Ovary (tissue), 9 donors: ENCODE data around the gene NME7. TPM values are rescaled to one million over a fixed set of nuclear protein-coding genes. Genes with fewer than 3 reads are reported as not detected.

Experiments
- DNase-seq, 5 donors: peaks; one replicate each; pipeline ENCODE4 v3.0.0-alpha.2; 2019 to 2020
- H3K27ac ChIP-seq, 2 donors: fragments of 200-600 bp; one replicate each; pipeline versions ENCODE4 v1.5.1 to v1.8.0; 2019 to 2022
- H3K27me3 ChIP-seq: fragments of 200-600 bp; one replicate; pipeline ENCODE4 v1.8.0; 2022
- H3K36me3 ChIP-seq: fragments of 200-600 bp; sonication (generic); one replicate; pipeline ENCODE4 v1.5.1; 2019
- H3K4me1 ChIP-seq: one replicate; pipeline ENCODE4 v1.8.1; 2013; ENCODE audit warnings: mild to moderate bottlenecking, moderate library complexity; ENCODE audit not compliant: insufficient read depth
- H3K4me3 ChIP-seq: fragments of 200-600 bp; sonication (generic); one replicate; pipeline ENCODE4 v1.5.1; 2017
- H3K9me3 ChIP-seq, 2 donors: fragments of 200-600 bp in 1 of 2; sonication (generic) in 1 of 2; one replicate each; pipeline versions ENCODE4 v1.5.1 to v1.8.1; 2013 to 2019; ENCODE audit warnings: mild to moderate bottlenecking in 1 of 2, moderate library complexity in 1 of 2
- CTCF ChIP-seq, 3 donors: fragments of 450-650 bp in 2 of 3; fragments of 200-600 bp in 1 of 3; IDR thresholded peaks; one replicate each; pipeline versions ENCODE4 v1.5.1 to v1.8.0; 2016 to 2022; ENCODE audit warnings: antibody characterized with exemption in 3 of 3, mild to moderate bottlenecking in 1 of 3
- EP300 ChIP-seq: sonication (generic); formaldehyde crosslinking; IDR thresholded peaks from one replicate; pipeline ENCODE4 v1.6.1; 2017; ENCODE audit warnings: antibody characterized with exemption
- POLR2A ChIP-seq: fragments of 450-650 bp; IDR thresholded peaks from one replicate; pipeline ENCODE4 v1.6.1; 2017; ENCODE audit warnings: antibody characterized with exemption, mild to moderate bottlenecking, moderate library complexity
- WGBS, 3 donors: extraction: QIAGEN DNeasy Blood & Tissue Kit in 1 of 3; methylation state at CpG; one replicate each; pipeline versions ENCODE4 v1.1.5 to v1.1.7; 2013 to 2017; 5-methylcytosine and 5-hydroxymethylcytosine counted together
- intact Hi-C, 4 donors: fragments of 100-400 bp; cut with DNase I; formaldehyde crosslinking; loops; one replicate each; pipeline versions ENCODE4 v1.11.0 to v1.15.1; 2022 to 2023
- polyA plus RNA-seq, 2 donors: library from polyadenylated mRNA; stranded (reverse); fragments of 200-250 nt in 1 of 2; fragments of 350-450 nt in 1 of 2; fragmentation: Illumina TruSeq in 1 of 2; extraction: RNeasy Lipid Tissue Mini Kit (QIAGEN cat#74804) in 1 of 2; gene quantifications; one replicate each; pipeline ENCODE4 v1.2.3, GENCODE V29; 2013 to 2014
- total RNA-seq, 7 donors: library from RNA; depleted of rRNA in 2 of 7; stranded (reverse); fragments of >200 nt in 2 of 7; fragmentation: NEBNext Ultra II Directional in 3 of 7; extraction: Animal tissue kit (Norgen Biotek cat#: 25700) in 3 of 7; gene quantifications; one replicate each; pipeline versions ENCODE4 v1.1.0 to v1.2.4, GENCODE V29; 2016 to 2023
- donor health status: DM: no; HTN: no; CAD: no; lungs with moderate emphysema.
- donor health status: DM: no; HTN: no; CAD: no.
- donor health status: Bipolar disorder and iron deficiency.
- donor health status: DM: yes; HTN: yes; CAD: no.
- donor health status: DM: no; HTN: no; CAD: no.
- donor health status: DM: yes; HTN: yes; CAD: no.

NME7 gene
- total and polyA plus RNA-seq, 9 donors, result 14.2 to 30.0 (median 18.4) TPM

GRCh38 chr1:169151338-169151837, 216.2 kb downstream of the NME7 start:
- Histone ChIP-seq H3K27me3 (no peaks in the 10 kb centered on the region), H3K4me1 (no peaks in the 10 kb centered on the region), H3K4me3 (no peak overlapping the region), H3K9me3 (no peaks in the 10 kb centered on the region), H3K36me3 (no peaks in the 10 kb centered on the region), H3K27ac (no peak overlapping the region)
- intact Hi-C loops, result no loop called here
- TF ChIP-seq POLR2A (no peak), EP300 (no peak), CTCF (IDR thresholded peaks at IDR 0.05) (no peak)
- no peak for DNase-seq
- 93 to 97% (median 96%) methylated on average over 5 of the region's 5 CpGs for WGBS, 3 donors

- intact Hi-C loops, result no loop called here
- Histone ChIP-seq H3K27ac (no peak overlapping the region), H3K9me3 (no peaks in the 10 kb centered on the region), H3K27me3 (no peaks in the 10 kb centered on the region), H3K4me1 (no peaks in the 10 kb centered on the region), H3K4me3 (no peak overlapping the region), H3K36me3 (no peaks in the 10 kb centered on the region)
- WGBS, 3 donors, result 49 to 97% (median 82%) methylated on average over 4 of the region's 4 CpGs
- DNase-seq, result no peak
- TF ChIP-seq EP300 (no peak), CTCF (IDR thresholded peaks at IDR 0.05) (no peak), POLR2A (no peak)
Observed at GRCh38 chr1:169150641-169151337, 216.8 kb downstream of the NME7 start.

- Histone ChIP-seq H3K36me3 (no peaks in the 10 kb centered on the region), H3K4me1 (no peaks in the 10 kb centered on the region), H3K9me3 (no peaks in the 10 kb centered on the region), H3K27me3 (no peaks in the 10 kb centered on the region), H3K4me3 (no peak overlapping the region), H3K27ac (no peak overlapping the region)
- no peak for TF ChIP-seq POLR2A
- no peak for TF ChIP-seq CTCF (IDR thresholded peaks at IDR 0.05)
- no peak for TF ChIP-seq EP300
- intact Hi-C loops, result no loop called here
- 88 to 94% (median 93%) methylated on average over 2 of the region's 2 CpGs for WGBS, 3 donors
- DNase-seq, result no peak
Observed at GRCh38 chr1:169149555-169150286, 217.9 kb downstream of the NME7 start.

DNA sequence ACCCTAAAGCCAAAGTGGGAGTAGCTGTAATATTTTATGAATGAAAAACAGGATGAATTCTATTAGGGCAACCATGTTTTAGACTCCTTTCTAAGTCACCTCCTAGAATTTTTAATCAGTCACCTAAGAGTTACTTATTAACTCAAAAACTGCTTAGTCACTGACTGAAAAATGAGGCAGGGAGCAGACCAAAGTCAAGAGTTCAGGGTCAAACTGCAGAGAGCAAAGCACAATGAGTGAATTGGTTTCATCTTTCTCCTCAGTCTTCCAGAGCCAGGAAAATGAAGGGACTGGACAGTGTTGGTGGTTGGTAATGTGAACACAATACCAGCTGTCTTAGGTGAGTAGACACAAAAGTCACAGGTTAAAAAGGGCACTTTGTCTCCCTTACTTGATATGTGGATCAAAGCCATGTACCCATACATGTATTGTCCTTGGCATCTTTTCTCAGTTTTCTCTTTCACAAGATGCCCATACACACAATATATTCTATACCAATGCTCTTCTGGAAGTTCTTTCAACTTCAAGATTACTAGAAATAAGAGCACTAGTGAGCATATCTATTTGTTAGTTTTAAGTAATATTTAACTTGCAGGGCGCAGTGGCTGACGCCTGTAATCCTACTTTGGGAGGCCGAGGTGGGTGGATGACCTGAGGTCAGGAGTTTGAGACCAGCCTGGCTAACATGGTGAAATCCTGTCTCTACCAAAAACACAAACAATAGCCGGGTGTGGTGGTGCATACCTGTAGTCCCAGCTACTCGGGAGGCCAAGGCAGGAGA, 218.9 kb downstream of the NME7 start:
- no peaks in the 10 kb centered on the region for H3K4me1 ChIP-seq
- no peak overlapping the region for H3K27ac ChIP-seq
- no peak overlapping the region for H3K4me3 ChIP-seq
- intact Hi-C loops, result no loop called here
- no peaks in the 10 kb centered on the region for H3K9me3 ChIP-seq
- WGBS, 3 donors, result 76 to 95% (median 85%) methylated on average over 5 of the region's 5 CpGs
- H3K36me3 ChIP-seq, result no peaks in the 10 kb centered on the region
- H3K27me3 ChIP-seq, result no peaks in the 10 kb centered on the region
- no peak for TF ChIP-seq CTCF (IDR thresholded peaks at IDR 0.05)
- no peak for TF ChIP-seq EP300
- TF ChIP-seq POLR2A, result no peak
- no peak for DNase-seq
